Psoas muscle (tissue), 8 donors: ENCODE data around the gene ANKRD13C. TPM values are rescaled to one million over a fixed set of nuclear protein-coding genes. Genes with fewer than 3 reads are reported as not detected.
"Not testable (repeated sequence)": the region's sequence is repeated elsewhere in the genome, so short reads cannot be mapped to it uniquely, and the experiment has no call there.

Experiments used
- ATAC-seq, 4 donors: fragments of 200-7000 bp; cut with Tn5 transposase; one replicate each; pipeline ENCODE4 v1.9.1; 2020; ENCODE audit warnings: moderate library complexity in 3 of 4, mild to moderate bottlenecking in 2 of 4
- DNase-seq, 2 donors: peaks; one replicate each; pipeline ENCODE4 v3.0.0-alpha.2; 2020
- H3K27ac ChIP-seq: fragments of 200-600 bp; one replicate; pipeline ENCODE4 v1.8.0; 2022
- H3K27me3 ChIP-seq, 3 donors: fragments of 200-600 bp in 1 of 3; one replicate each; pipeline versions ENCODE4 v1.6.1 to v1.8.0; 2013 to 2022; ENCODE audit warnings: low read length in 2 of 3, mild to moderate bottlenecking in 2 of 3, moderate library complexity in 1 of 3; ENCODE audit not compliant: insufficient read depth in 3 of 3
- H3K36me3 ChIP-seq, 2 donors: fragments of 200-600 bp in 1 of 2; one replicate each; pipeline versions ENCODE4 v1.6.1 to v1.8.0; 2013 to 2022; ENCODE audit warnings: low read depth in 1 of 2, mild to moderate bottlenecking in 1 of 2, moderate library complexity in 1 of 2; ENCODE audit not compliant: insufficient read depth in 1 of 2
- H3K4me1 ChIP-seq: fragments of 200-600 bp; one replicate; pipeline ENCODE4 v1.8.0; 2022
- H3K4me3 ChIP-seq: fragments of 200-600 bp; one replicate; pipeline ENCODE4 v1.8.0; 2022; ENCODE audit warnings: mild to moderate bottlenecking
- H3K9me3 ChIP-seq: fragments of 200-600 bp; one replicate; pipeline ENCODE4 v1.8.0; 2022
- WGBS, 3 donors: extraction: QIAGEN DNeasy Blood & Tissue Kit; methylation state at CpG; one replicate each; pipeline versions ENCODE4 v1.1.6 to v1.1.7; 2013; 5-methylcytosine and 5-hydroxymethylcytosine counted together
- intact Hi-C, 2 donors: fragments of 100-400 bp; cut with DNase I; formaldehyde crosslinking; loops; one replicate each; pipeline versions ENCODE4 v1.11.0 to v1.14.2; 2022
- polyA plus RNA-seq, 3 donors: library from polyadenylated mRNA; stranded (reverse); fragments of 200-250 nt; gene quantifications; one replicate each; pipeline ENCODE4 v1.2.3, GENCODE V29; 2013
- total RNA-seq, 4 donors: library from RNA; stranded (reverse); fragmentation: NEBNext Ultra II Directional in 2 of 4; extraction: Animal tissue kit (Norgen Biotek cat#: 25700) in 2 of 4; gene quantifications; one replicate each; pipeline versions ENCODE4 v1.2.1 to v1.2.4, GENCODE V29; 2021 to 2023
- TF ChIP-seq, protein P1 (sequence below): fragments of 200-600 bp; IDR thresholded peaks from one replicate; pipeline ENCODE4 v1.8.0; 2022; ENCODE audit warnings: antibody characterized with exemption
- donor health status: healthy with polysubstance abuse.
- donor health status: DM: no; HTN: no; CAD: no; lungs with moderate emphysema.
- donor health status: Bipolar disorder and iron deficiency.
- donor health status: healthy.
- donor health status: DM: yes; HTN: yes; CAD: no.
- donor health status: DM: no; HTN: no; CAD: no.
- donor health status: DM: no; HTN: no; CAD: no.
- donor health status: DM: yes; HTN: yes; CAD: no.

Gene ANKRD13C
- total and polyA plus RNA-seq, 7 donors: 5.9 to 18.1 (median 11.4) TPM

DNA sequence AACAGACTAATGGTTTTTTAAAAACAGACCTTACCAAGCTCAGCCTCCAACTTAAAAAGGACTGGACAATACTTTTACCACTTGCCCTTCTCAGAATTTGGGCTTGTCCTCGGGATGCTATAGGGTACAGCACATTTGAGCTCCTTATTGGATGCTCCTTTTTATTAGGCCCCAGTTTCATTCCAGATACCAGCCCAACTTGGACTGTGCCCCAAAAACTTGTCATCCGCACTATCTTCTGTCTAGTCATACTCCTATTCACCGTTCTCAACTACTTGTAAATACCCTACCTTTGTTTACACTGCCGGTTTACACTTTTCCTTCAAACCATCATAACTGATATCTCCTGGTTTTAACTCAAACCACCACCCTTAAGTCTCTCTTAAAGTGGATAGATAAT is 17.9 kb upstream of the ANKRD13C start:
- WGBS, 3 donors: 94 to 95% (median 95%) methylated on average over 4 of the region's 4 CpGs
- TF ChIP-seq, protein P1, sequence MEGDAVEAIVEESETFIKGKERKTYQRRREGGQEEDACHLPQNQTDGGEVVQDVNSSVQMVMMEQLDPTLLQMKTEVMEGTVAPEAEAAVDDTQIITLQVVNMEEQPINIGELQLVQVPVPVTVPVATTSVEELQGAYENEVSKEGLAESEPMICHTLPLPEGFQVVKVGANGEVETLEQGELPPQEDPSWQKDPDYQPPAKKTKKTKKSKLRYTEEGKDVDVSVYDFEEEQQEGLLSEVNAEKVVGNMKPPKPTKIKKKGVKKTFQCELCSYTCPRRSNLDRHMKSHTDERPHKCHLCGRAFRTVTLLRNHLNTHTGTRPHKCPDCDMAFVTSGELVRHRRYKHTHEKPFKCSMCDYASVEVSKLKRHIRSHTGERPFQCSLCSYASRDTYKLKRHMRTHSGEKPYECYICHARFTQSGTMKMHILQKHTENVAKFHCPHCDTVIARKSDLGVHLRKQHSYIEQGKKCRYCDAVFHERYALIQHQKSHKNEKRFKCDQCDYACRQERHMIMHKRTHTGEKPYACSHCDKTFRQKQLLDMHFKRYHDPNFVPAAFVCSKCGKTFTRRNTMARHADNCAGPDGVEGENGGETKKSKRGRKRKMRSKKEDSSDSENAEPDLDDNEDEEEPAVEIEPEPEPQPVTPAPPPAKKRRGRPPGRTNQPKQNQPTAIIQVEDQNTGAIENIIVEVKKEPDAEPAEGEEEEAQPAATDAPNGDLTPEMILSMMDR: no peak
- intact Hi-C loops: no loop called here
- Histone ChIP-seq H3K27ac (no peak overlapping the region), H3K4me1 (no peaks in the 10 kb centered on the region), H3K9me3 (no peaks in the 10 kb centered on the region), H3K4me3 (no peak overlapping the region), H3K27me3 (no peaks in the 10 kb centered on the region), H3K36me3 (peaks cover 0 to 17% of the 10 kb centered on the region in 2 donors)
- DNase-seq (no peak), ATAC-seq (no peak)

DNA sequence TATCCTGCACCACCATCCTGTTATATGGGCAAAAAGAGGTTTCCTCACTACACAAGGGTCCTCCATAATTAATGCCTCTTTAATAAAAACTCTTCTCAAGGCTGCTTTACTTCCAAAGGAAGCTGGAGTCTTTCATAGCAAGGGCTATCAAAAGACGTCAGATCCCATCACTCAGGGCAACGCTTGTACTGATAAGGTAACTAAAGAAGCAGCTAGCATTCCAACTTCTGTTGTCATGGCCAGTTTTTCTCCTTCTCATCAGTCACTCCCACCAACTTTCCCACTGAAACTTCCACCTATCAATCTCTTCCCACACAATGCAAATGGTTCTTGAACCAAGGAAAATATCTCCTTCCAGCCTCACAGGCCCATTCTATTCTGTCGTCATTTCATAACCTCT is 17.1 kb upstream of the ANKRD13C start:
- H3K27me3 ChIP-seq, DNase-seq, H3K27ac ChIP-seq, H3K9me3 ChIP-seq, H3K4me1 ChIP-seq, H3K4me3 ChIP-seq, intact Hi-C loops, ATAC-seq: not testable (repeated sequence)
- WGBS, 3 donors: 91 to 95% (median 92%) methylated on average over 3 of the region's 3 CpGs
- peaks cover 0 to 17% of the 10 kb centered on the region in 2 donors for H3K36me3 ChIP-seq

GRCh38 chr1:70367397-70367796 is 12.9 kb upstream of the ANKRD13C start:
- H3K27ac ChIP-seq, H3K4me1 ChIP-seq, ATAC-seq, H3K4me3 ChIP-seq, intact Hi-C loops, H3K9me3 ChIP-seq, H3K27me3 ChIP-seq, DNase-seq: not testable (repeated sequence)
- whole genome bisulfite sequencing, 3 donors: 79 to 88% (median 83%) methylated on average over 5 of the region's 5 CpGs
- peaks cover 0 to 17% of the 10 kb centered on the region in 2 donors for H3K36me3 ChIP-seq

GRCh38 chr1:70366997-70367396 is 12.5 kb upstream of the ANKRD13C start:
- H3K9me3 ChIP-seq, H3K27me3 ChIP-seq, ATAC-seq, intact Hi-C loops, H3K27ac ChIP-seq, DNase-seq, H3K4me3 ChIP-seq, H3K4me1 ChIP-seq: not testable (repeated sequence)
- peaks cover 0 to 17% of the 10 kb centered on the region in 2 donors for H3K36me3 ChIP-seq
- WGBS, 3 donors: 89 to 93% (median 90%) methylated on average over 3 of the region's 3 CpGs

DNA sequence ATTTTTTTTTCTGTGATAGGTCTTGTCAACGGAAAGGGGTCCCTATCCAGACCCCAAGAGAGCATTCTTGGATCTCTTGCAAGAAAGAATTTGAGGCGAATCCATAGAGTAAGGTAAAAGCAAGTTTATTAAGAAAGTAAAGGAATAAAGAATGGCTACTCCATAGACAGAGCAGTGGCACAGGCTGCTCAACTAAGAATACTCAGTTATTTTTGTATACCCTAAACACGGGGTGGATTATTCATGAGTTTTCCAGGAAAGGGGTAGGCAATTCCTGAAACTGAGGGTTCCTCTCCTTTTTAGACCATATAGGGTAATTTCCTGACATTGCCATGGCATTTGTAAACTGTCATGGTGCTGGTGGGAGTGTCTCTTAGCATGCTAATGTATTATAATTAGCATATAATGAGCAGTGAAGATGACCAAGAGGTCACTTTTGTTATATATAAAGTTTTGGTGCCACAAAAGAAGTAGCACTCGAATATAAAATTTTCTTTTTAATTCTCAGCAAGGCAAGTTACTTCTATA is 12.0 kb upstream of the ANKRD13C start:
- H3K27me3 ChIP-seq, intact Hi-C loops, H3K9me3 ChIP-seq, H3K4me1 ChIP-seq, H3K27ac ChIP-seq, H3K4me3 ChIP-seq, ATAC-seq, DNase-seq: not testable (repeated sequence)
- WGBS, 3 donors: 90 to 93% (median 93%) methylated on average over 4 of the region's 4 CpGs
- peaks cover 0 to 17% of the 10 kb centered on the region in 2 donors for H3K36me3 ChIP-seq

- Histone ChIP-seq H3K9me3 (no peaks in the 10 kb centered on the region), H3K36me3 (peaks cover 0 to 11% of the 10 kb centered on the region in 2 donors), H3K4me1 (no peaks in the 10 kb centered on the region), H3K4me3 (no peak overlapping the region), H3K27me3 (no peaks in the 10 kb centered on the region), H3K27ac (no peak overlapping the region)
- intact Hi-C loops: loop anchor here in 1 of 2 donors (5.0 kb wide), 1 partner anchor 43 kb away; no protein-coding TSS in a partner anchor
- WGBS, 3 donors: 84 to 91% (median 85%) methylated on average over 3 of the region's 3 CpGs
- TF ChIP-seq, protein P1: no peak
- ATAC-seq (no peak), DNase-seq (no peak)
Measured at GRCh38 chr1:70364439-70364838, 9.9 kb upstream of the ANKRD13C start.
